Measurements from ENCODE around the gene EYS.

EYS gene

GRCh38 chr6:64259372-64259771, 1447.7 kb downstream of the EYS start:
- H3K27ac Mint-ChIP-seq: peak overlapping the region; percentile 5
- H3K4me1 Mint-ChIP-seq: no peaks in the 10 kb centered on the region
- H3K9me3 Mint-ChIP-seq: no peaks in the 10 kb centered on the region
- TF ChIP-seq CTCF (IDR thresholded peaks at IDR 0.05): no peak
- H3K36me3 Mint-ChIP-seq (ENCODE audit: low read depth): no peaks in the 10 kb centered on the region
- H3K27me3 Mint-ChIP-seq (ENCODE audit: low read depth, poor library complexity): no peaks in the 10 kb centered on the region
- DNase-seq: no peak
- H3K4me3 Mint-ChIP-seq: no peak overlapping the region

- no peaks in the 10 kb centered on the region for H3K4me1 Mint-ChIP-seq
- DNase-seq: no peak
- H3K27me3 Mint-ChIP-seq (ENCODE audit: low read depth, poor library complexity): no peaks in the 10 kb centered on the region
- H3K27ac Mint-ChIP-seq: no peak overlapping the region
- no peaks in the 10 kb centered on the region for H3K36me3 Mint-ChIP-seq (ENCODE audit: low read depth)
- TF ChIP-seq CTCF (IDR thresholded peaks at IDR 0.05): no peak
- H3K4me3 Mint-ChIP-seq: no peak overlapping the region
- H3K9me3 Mint-ChIP-seq: no peaks in the 10 kb centered on the region
Measured at GRCh38 chr6:64258752-64259151, 1448.3 kb downstream of the EYS start.

GRCh38 chr6:64258302-64258701, 1448.7 kb downstream of the EYS start:
- no peaks in the 10 kb centered on the region for H3K27me3 Mint-ChIP-seq (ENCODE audit: low read depth, poor library complexity)
- H3K4me1 Mint-ChIP-seq: no peaks in the 10 kb centered on the region
- no peaks in the 10 kb centered on the region for H3K9me3 Mint-ChIP-seq
- TF ChIP-seq CTCF (IDR thresholded peaks at IDR 0.05): no peak
- H3K4me3 Mint-ChIP-seq: no peak overlapping the region
- no peaks in the 10 kb centered on the region for H3K36me3 Mint-ChIP-seq (ENCODE audit: low read depth)
- H3K27ac Mint-ChIP-seq: no peak overlapping the region
- no peak for DNase-seq

- Mint-ChIP-seq H3K9me3 (no peaks in the 10 kb centered on the region), H3K27me3 (ENCODE audit: low read depth, poor library complexity) (no peaks in the 10 kb centered on the region), H3K27ac (no peak overlapping the region), H3K4me3 (no peak overlapping the region), H3K36me3 (ENCODE audit: low read depth) (no peaks in the 10 kb centered on the region), H3K4me1 (no peaks in the 10 kb centered on the region)
- DNase-seq: no peak
- no peak for TF ChIP-seq CTCF (IDR thresholded peaks at IDR 0.05)
Measured at GRCh38 chr6:64257586-64257985, 1449.4 kb downstream of the EYS start.

- Mint-ChIP-seq H3K4me1 (no peaks in the 10 kb centered on the region), H3K27me3 (ENCODE audit: low read depth, poor library complexity) (no peaks in the 10 kb centered on the region), H3K36me3 (ENCODE audit: low read depth) (no peaks in the 10 kb centered on the region), H3K27ac (no peak overlapping the region), H3K9me3 (no peaks in the 10 kb centered on the region), H3K4me3 (no peak overlapping the region)
- TF ChIP-seq CTCF (IDR thresholded peaks at IDR 0.05): no peak
- DNase-seq: no peak
Measured at GRCh38 chr6:64256483-64256882, 1450.5 kb downstream of the EYS start.

GRCh38 chr6:64255000-64255399, 1452.0 kb downstream of the EYS start:
- no peak overlapping the region for H3K4me3 Mint-ChIP-seq
- no peak for TF ChIP-seq CTCF (IDR thresholded peaks at IDR 0.05)

More at GRCh38 chr6:64255000-64255399, 1452.0 kb downstream of the EYS start:
- no peaks in the 10 kb centered on the region for H3K36me3 Mint-ChIP-seq (ENCODE audit: low read depth)
- no peaks in the 10 kb centered on the region for H3K9me3 Mint-ChIP-seq
- no peak overlapping the region for H3K27ac Mint-ChIP-seq
- H3K27me3 Mint-ChIP-seq (ENCODE audit: low read depth, poor library complexity): no peaks in the 10 kb centered on the region
- no peaks in the 10 kb centered on the region for H3K4me1 Mint-ChIP-seq
- no peak for DNase-seq
